HG02610 (cell line): ENCODE measurements around the gene COL12A1.

Experiments
- ATAC-seq: cut with Tn5 transposase; IDR thresholded peaks from one replicate; pipeline ENCODE4 v1.9.1; 2021; ENCODE audit warnings: mild to moderate bottlenecking, moderate library complexity; ENCODE audit not compliant: unreplicated experiment

COL12A1 gene

DNA sequence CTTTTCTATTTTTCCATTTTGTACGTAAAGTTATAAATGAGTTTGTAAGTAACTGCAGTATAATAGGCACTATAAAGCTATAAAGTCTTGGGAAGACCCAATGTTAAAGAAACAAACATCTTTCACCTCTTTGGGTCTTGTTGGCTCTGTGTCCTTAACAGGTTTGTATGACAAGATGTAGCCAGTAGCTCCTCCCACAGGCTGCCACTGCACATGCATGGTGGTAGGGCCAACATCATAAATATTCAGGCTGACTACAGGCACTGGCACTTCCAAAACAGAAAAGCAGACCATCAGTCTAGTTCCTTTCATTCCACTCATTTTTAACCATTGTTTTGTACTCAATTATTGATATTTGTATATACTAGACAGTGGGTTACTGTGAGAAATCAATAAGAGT, 59.9 kb downstream of the COL12A1 start:
- ATAC-seq: no peak

DNA sequence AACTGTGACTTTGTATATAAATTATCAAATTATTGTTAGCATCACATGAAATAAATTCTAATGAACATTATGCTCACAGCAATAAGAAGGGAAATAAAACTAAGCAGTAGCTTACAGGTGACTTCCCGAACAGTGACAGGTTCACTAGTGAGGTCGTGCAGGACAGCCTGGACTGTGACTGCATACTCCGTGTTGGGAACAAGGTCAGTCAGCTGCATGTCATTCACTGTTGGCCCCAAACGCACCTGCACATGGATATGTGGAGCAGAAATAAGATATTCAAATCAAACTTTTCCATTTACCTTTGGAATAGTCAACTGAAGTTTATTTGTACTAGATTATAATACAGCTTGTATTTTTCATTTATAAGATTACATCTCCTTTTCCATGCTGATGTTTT, 60.6 kb downstream of the COL12A1 start:
- no peak for ATAC-seq

DNA sequence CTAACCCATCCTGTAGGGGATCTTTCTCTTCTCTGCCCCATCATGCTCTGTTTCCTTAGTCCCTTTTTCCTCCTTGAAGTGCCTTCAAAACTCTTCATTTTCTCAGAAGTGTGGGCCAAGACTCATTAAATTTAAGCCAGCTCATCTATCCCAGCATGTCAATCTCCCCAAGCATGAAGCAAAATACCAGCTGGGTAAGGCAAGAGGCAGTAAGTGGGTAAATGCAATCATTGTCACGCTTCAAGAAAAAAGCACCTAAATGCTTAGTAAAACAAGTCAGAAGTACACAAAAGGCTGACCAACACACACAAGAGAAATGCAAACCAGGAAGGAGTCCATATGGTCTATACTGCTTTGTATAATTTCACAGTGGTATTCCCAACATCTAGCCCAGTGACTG, 61.5 kb downstream of the COL12A1 start:
- no peak for ATAC-seq

GRCh38 chr6:75143191-75143590, 62.7 kb downstream of the COL12A1 start:
- ATAC-seq: no peak

DNA sequence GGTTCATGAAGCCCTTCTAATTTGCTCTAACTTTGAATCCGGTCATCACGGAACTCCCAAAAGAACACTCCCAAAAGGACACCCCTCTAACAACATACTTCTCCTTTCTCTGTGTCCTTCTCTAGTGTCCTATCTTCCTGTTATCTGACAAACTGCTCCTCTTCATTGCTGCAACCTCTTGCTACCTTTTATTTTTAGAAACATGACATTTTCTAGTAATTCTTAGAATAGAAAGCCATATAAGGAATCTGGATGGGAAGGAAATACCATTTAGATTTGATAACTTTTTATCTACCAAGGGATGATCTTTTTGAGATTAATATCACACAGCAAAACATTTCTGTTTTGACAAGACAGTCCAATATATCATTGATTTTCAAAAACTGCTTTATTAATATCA, 63.1 kb downstream of the COL12A1 start:
- no peak for ATAC-seq

GRCh38 chr6:75135876-75136275, 70.0 kb downstream of the COL12A1 start:
- ATAC-seq: no peak

- ATAC-seq: no peak
These were observed 70.4 kb downstream of the COL12A1 start for GRCh38 chr6:75135450-75135849.

DNA sequence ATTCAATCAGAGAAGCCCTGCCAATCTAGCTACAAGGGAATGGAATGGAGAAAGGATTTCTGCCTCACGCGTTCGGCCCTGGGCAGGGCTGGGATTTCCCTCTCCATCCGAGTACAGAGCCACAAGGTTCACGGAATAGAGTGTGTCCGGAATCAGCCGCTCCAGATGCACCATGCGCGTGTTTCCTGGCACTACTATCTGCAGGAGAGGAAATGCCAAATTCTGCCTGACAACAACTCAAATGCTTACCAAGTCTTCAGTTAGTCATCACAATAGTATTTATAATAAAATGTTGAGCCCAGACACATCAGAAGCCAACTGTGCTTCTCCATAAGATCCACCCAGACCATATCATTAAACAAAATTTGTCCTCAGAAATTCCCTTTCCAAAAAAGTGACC, 75.1 kb downstream of the COL12A1 start:
- ATAC-seq: no peak

GRCh38 chr6:75128878-75129570, 76.8 kb downstream of the COL12A1 start:
- no peak for ATAC-seq

GRCh38 chr6:75126518-75126917, 79.3 kb downstream of the COL12A1 start:
- ATAC-seq: no peak

GRCh38 chr6:75124983-75125382, 80.9 kb downstream of the COL12A1 start:
- ATAC-seq: no peak

DNA sequence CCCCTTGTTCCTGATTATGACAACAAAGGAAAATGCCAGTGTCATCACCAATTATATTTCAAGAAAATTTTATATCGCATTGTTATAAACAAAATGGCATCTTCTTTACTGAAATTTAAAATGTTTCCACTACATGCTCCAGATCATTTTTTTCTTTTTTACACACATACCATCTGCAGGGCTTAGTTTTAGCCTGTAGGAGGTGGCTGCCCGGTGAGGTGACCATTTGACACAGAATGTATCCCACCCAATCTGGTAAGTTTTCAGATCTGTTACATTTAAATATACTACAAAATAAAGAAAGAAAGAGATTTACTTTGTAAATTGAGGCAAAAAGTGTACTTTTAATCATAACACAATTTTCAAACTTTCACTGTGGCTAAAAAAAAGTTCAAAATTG, 81.8 kb downstream of the COL12A1 start:
- ATAC-seq: no peak

DNA sequence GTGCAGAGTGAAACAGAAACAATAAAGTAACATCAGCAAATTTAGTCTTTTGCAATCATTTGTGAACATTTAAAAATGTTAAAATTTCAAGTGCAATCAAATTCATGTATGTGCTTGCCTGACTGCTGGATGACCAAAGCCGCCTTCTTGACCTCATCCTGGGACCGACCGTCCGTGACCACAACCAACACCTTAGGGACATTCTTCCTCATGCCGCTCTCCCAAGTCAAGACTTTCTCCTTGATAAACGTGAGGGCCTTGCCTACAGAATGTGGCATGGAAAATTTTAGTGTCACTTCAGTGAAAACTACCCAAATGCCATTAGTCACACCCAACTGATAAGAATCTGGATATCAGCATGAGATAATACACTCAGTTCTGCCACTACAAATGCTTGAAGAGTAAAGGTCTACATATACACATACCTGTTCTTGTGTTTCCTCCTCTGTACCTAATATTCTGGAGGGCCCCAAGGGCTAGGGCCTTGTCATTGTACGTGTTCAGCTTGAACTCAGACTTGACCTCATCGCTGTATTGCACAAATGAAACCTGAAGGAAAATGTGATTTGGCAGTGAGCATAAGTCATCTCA, 86.8 kb downstream of the COL12A1 start:
- no peak for ATAC-seq

DNA sequence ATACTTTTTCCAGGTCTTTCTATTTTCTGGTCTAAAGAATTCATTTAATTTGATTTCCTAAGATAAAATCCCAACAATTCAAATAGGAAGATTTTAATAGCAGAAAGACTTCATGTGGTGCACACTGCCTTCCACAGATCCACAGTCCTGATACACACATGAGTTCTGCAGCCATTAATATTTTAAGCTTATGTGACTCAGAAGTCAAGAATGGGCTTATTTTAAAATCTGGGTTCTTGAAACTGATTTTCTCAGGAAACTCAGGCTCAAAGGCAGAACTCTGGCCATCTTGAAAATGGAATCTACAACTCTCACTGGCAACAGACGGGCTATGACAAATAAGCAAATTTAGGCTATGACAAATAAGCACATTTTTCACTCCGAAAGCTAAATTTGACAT, 88.2 kb downstream of the COL12A1 start:
- no peak for ATAC-seq

DNA sequence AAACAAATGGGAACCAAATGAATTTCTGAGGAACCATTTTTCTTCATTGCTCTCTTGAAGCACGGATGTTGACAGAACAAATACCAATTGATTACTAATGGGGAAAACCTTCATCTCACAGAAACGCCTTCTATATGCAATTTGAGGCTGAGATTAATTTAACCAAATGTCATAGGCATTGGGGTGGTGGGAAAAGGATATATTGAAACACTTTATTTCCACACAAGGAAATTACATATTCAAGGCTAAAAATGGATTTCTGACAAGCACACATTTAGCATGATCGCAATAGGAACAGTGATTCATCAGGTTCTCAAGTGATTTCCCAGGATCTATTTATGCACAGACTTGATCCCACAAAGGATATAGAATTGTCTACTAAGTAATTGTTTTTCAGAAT, 88.9 kb downstream of the COL12A1 start:
- ATAC-seq: no peak

GRCh38 chr6:75115481-75115880, 90.4 kb downstream of the COL12A1 start:
- ATAC-seq: no peak

GRCh38 chr6:75114806-75115205, 91.0 kb downstream of the COL12A1 start:
- no peak for ATAC-seq

DNA sequence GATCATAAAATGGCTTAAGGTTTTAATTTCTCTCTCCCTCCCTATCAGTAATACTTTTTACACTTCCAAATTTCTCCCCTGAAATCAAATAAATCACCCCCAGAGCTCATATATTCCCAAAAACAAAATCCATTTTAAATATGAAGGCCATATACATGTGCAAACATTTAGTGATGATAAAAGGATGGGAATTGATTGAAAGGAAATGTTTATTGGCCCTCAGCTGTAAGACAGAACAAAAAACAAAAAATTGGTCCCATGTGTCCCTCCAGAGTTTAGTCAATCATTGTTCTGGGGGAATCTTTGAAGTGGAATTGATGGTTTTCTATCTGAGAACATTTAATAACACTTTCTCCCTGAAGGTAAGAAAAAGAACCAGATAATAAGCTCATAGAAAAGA, 91.7 kb downstream of the COL12A1 start:
- no peak for ATAC-seq

DNA sequence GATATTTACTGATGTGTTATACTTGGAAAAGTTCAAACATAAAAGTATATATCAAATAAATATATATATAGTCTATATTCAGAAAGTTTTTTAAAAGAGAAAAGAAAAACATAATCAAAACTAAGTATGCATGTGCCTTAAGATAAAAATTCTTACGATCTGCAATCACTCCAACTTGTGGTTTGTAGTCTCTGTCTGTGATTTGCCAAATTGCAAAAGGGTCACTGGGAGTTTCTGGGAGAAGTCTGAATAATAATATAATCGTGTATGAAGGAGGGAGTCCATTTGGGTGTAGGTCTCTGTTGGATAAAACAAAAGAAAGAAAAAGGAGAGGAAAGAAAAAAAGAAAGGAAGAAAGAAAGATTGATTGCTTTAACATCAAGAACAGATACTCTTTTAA, 92.4 kb downstream of the COL12A1 start:
- no peak for ATAC-seq

DNA sequence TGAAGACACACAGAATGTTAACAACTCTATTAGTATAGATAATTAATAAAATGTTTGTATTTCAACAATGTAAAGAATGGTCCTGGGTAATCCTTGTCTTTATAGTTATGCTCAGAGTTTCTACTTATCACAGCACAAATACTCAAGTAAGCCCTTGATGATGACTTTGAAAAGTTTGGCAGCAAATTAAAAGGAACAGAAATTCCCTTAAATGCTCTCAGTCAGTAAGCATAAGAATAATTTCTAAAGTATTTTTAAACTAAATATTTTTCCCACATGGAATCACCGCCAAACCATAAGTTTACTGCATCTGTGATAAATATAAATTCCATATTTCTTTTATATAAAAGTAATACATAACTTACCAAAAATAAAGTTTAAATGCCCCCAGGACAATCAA, 96.1 kb downstream of the COL12A1 start:
- no peak for ATAC-seq

DNA sequence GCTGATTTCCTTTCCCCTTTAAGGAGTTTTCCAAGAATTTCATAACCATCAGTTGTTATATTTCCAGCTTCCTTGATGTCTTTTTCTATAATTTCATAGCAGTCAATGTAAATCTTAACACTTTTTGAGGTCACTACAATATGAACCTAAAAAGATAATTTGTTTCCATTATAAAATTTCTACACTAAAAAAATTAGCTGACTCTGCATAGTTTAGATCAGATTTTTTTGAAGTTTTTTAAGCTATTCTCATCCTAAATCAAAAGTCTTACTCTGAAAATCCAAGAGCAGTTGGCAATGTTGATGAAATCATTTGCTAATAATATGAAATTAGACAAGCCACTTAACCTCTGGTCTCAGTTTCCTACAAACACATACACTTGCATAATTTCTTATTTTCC, 96.8 kb downstream of the COL12A1 start:
- ATAC-seq: no peak

DNA sequence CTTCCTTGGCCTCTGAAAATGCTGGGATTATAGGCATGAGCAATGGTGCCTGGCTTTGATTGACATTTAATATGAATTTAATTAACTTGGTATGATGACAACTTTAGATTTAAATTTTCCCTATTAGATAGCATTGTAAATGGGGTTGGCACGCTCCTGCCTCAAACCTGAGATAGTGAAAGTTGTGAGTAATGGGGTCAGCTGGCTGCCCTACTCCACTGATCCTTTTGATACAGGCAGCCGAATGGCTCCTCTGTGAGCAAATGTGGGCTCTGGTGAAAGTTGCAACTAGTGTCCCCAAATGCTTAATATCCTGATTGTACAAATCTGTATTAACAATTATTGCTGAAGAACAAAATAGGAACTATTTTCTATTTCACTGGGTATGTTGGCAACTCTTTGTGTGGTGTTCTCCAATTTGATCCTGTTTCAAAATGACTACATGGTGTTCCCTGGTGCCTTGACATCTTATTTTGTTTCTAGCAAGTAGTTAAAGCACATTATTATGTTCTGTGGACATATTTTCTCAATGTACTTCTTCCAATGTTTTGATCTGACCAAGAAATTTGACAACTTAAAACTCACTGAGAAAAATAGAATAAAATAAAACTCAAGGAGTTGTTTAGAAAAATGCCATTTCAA, 97.4 kb downstream of the COL12A1 start:
- ATAC-seq: no peak

GRCh38 chr6:75107913-75108312, 97.9 kb downstream of the COL12A1 start:
- ATAC-seq: no peak
